OCI-LY3 (cell line): ENCODE results near the gene PLEKHD1.

Experiments
- EZH2phosphoT487 ChIP-seq: fragments of 200-600 bp; shearing (Covaris generic); IDR thresholded peaks from 2 replicates; pipeline ENCODE4 v1.6.1; 2018; ENCODE audit warnings: antibody characterized with exemption, mixed run types, low read depth
- TF ChIP-seq, protein P1 (sequence below): fragments of 200-600, 300-600 bp; sonication (generic); IDR thresholded peaks from 2 replicates; pipeline ENCODE4 v1.5.1; 2014; ENCODE audit warnings: antibody characterized with exemption, low read length, low read depth

DNA sequence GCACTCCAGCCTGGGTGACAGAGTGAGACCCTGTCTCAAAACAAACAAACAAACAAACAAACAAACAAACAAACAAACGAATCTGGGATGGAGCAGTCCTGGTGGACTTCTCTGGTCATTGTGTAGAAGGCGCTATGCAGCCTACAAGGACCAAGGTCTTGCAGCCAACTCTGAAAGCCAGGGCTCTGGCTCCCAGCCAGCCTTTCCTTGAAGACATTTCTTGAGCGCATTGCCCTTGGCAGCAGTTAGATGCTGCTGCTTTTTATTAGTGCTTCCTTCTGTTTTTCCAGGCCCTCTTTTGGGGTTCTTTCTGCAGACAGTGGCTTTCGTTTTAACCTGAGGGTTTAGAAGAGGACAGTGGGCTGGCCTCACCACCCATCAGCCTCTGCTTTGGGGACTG lies 70.0 kb downstream of the PLEKHD1 start:
- TF ChIP-seq, protein P1, sequence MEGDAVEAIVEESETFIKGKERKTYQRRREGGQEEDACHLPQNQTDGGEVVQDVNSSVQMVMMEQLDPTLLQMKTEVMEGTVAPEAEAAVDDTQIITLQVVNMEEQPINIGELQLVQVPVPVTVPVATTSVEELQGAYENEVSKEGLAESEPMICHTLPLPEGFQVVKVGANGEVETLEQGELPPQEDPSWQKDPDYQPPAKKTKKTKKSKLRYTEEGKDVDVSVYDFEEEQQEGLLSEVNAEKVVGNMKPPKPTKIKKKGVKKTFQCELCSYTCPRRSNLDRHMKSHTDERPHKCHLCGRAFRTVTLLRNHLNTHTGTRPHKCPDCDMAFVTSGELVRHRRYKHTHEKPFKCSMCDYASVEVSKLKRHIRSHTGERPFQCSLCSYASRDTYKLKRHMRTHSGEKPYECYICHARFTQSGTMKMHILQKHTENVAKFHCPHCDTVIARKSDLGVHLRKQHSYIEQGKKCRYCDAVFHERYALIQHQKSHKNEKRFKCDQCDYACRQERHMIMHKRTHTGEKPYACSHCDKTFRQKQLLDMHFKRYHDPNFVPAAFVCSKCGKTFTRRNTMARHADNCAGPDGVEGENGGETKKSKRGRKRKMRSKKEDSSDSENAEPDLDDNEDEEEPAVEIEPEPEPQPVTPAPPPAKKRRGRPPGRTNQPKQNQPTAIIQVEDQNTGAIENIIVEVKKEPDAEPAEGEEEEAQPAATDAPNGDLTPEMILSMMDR, result no peak
- TF ChIP-seq EZH2phosphoT487, result no peak
